Small intestine (tissue), 7 donors: Measurements from ENCODE around the gene ABCB8. TPM values are rescaled to one million over a fixed set of nuclear protein-coding genes. Genes with fewer than 3 reads are reported as not detected.
A peak's percentile ranks its signal among the peaks of the same experiment; 100 is the strongest.

Experiments used
- DNase-seq, 2 donors: peaks; one replicate each; pipeline versions ENCODE4 v3.0.0 to v3.0.0-alpha.2; 2013
- FAIRE-seq: peaks from 2 replicates; lab custom pipeline; 2012; peaks lifted over from hg19 to GRCh38; lab: Jason Lieb, UNC
- H3K27ac ChIP-seq, 3 donors: one replicate each; pipeline ENCODE4 v1.5.1; 2013; ENCODE audit warnings: low read length in 2 of 3, mild to moderate bottlenecking in 2 of 3, control low read depth in 1 of 3, inconsistent platforms in 1 of 3, low read depth in 1 of 3, moderate library complexity in 1 of 3
- H3K27me3 ChIP-seq, 3 donors: one replicate each; pipeline ENCODE4 v1.6.1; 2013; ENCODE audit warnings: low read length in 3 of 3, inconsistent platforms in 1 of 3; ENCODE audit not compliant: control insufficient read depth in 3 of 3, insufficient read depth in 3 of 3
- H3K36me3 ChIP-seq, 3 donors: one replicate each; pipeline ENCODE4 v1.6.1; 2013; ENCODE audit warnings: low read length in 3 of 3, inconsistent platforms in 1 of 3, low read depth in 1 of 3, mild to moderate bottlenecking in 1 of 3, moderate library complexity in 1 of 3; ENCODE audit not compliant: control insufficient read depth in 3 of 3, insufficient read depth in 2 of 3
- H3K4me1 ChIP-seq, 3 donors: one replicate each; pipeline ENCODE4 v1.6.1; 2013; ENCODE audit warnings: low read length in 2 of 3, inconsistent platforms in 1 of 3, low read depth in 1 of 3, mild to moderate bottlenecking in 1 of 3, moderate library complexity in 1 of 3; ENCODE audit not compliant: control insufficient read depth in 3 of 3, insufficient read depth in 2 of 3
- H3K4me3 ChIP-seq, 3 donors: one replicate each; pipeline ENCODE4 v1.5.1; 2013; ENCODE audit warnings: low read length in 3 of 3, control low read depth in 1 of 3, inconsistent platforms in 1 of 3, low read depth in 1 of 3, mild to moderate bottlenecking in 1 of 3, moderate library complexity in 1 of 3
- H3K9me3 ChIP-seq, 2 donors: one replicate each; pipeline ENCODE4 v1.6.1; 2013; ENCODE audit warnings: low read depth in 1 of 2, low read length in 1 of 2; ENCODE audit not compliant: control insufficient read depth in 2 of 2, insufficient read depth in 1 of 2
- WGBS, 3 donors: extraction: QIAGEN DNeasy Blood & Tissue Kit; methylation state at CpG; one replicate each; pipeline ENCODE4 v1.1.7; 2013; 5-methylcytosine and 5-hydroxymethylcytosine counted together
- polyA plus RNA-seq, 4 donors: library from polyadenylated mRNA; stranded (reverse) in 3 of 4; unstranded in 1 of 4; fragments of 200-250 nt in 3 of 4; fragments of 120-200 nt in 1 of 4; gene quantifications; one replicate each; pipeline versions ENCODE4 v1.2.1 to v1.2.3, GENCODE V29; 2013
- donor health status: healthy with polysubstance abuse.
- donor health status: control.
- donor health status: control.
- donor health status: Bipolar disorder and iron deficiency.
- donor health status: healthy.

The ABCB8 gene
- polyA plus RNA-seq, 4 donors = 15.4 to 29.9 (median 16.2) TPM

GRCh38 chr7:150986556-150986955, 41.7 kb upstream of the ABCB8 start:
- H3K4me3 ChIP-seq = no peak overlapping the region
- H3K27me3 ChIP-seq = peaks cover 0 to 4% (median 2%) of the 10 kb centered on the region in 3 donors
- no peak overlapping the region for H3K27ac ChIP-seq
- no peaks in the 10 kb centered on the region for H3K36me3 ChIP-seq
- peaks cover 0 to 12% (median 0%) of the 10 kb centered on the region in 3 donors for H3K4me1 ChIP-seq
- DNase-seq (no peak), FAIRE-seq (no peak)
- H3K9me3 ChIP-seq = peaks cover 0 to 17% of the 10 kb centered on the region in 2 donors
- 67 to 78% (median 72%) methylated on average over 5 of the region's 5 CpGs for WGBS, 3 donors

DNA sequence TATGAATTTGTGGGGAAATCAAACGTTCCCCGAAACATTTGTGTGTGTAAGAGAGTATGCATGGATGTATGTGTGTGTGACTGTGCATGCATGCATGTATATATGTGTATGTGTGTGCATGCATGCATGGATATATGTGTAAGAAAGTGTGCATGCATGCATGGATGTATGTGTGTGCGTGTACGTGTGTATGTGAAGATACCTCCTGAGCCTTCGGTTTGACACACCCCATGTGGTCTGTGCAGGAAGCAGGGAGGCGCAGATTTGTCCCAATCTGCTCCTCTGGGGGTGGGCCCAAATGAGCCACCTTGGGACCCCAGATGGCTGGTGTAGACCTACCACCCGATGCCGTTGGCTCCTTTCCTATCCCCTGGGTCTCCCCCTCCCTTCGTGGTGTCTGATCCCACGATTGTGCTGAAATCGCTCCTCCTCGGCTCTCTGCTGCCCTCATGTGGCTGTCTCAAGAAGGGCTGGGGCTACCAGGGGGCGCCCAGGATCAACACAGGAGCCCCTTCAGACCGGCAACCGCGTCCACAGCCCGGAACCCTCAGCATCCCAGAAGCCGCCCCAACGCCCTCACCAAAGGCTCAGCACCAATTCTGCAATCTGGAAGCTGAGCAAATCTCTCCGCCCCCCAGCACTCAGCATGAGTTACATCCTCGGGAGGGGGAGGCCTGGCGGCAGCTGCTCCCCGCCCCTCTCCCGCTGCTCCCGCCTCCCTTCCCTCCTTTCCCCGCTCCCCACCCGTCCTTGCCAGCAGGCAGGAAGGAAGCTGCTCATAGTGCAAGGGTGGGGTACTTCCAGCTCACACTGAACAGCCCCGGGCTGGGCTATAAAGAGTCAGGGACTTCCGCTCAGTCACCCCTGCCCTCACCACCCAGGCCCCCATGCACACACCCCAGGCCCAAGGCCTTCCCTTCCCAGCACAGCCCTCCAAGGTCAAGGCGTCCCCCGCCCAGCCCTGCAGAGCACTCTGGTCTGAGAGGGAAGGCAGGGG, 39.7 kb upstream of the ABCB8 start:
- Histone ChIP-seq H3K4me1 (peaks cover 0 to 12% (median 0%) of the 10 kb centered on the region in 3 donors), H3K9me3 (peaks cover 0 to 17% of the 10 kb centered on the region in 2 donors), H3K4me3 (no peak overlapping the region), H3K27me3 (no peaks in the 10 kb centered on the region), H3K27ac (peak overlapping the region in 2 of 3 donors; percentile 50 to 63), H3K36me3 (no peaks in the 10 kb centered on the region)
- DNase-seq = peak in 1 of 2 donors; percentile 80
- no peak for FAIRE-seq
- 11 to 14% (median 12%) methylated on average over 28 to 31 of the region's 31 CpGs for WGBS, 3 donors

DNA sequence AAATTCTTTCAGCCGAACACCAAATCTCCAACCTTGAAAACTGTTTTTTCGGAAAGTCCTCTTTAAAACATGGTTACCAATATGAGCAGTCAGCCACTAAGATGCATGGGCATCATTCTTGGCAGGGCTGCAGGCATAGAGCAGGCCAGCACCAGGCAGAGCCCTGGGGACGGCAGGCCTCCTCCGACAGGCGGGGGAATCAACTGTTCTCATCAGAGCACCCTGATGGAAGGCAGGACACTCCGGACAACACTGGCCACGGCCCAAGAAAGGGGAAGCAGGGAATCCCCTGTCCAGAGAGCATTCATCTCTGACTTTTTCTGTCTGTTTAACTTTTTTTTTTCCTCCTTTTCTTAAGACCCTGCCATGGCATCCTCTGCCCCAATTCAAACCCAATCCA, 38.8 kb upstream of the ABCB8 start:
- Histone ChIP-seq H3K36me3 (no peaks in the 10 kb centered on the region), H3K4me1 (peaks cover 0 to 12% (median 0%) of the 10 kb centered on the region in 3 donors), H3K9me3 (peaks cover 0 to 17% of the 10 kb centered on the region in 2 donors), H3K4me3 (no peak overlapping the region), H3K27me3 (no peaks in the 10 kb centered on the region), H3K27ac (peak overlapping the region in 2 of 3 donors; percentile 50 to 63)
- WGBS, 3 donors = 55 to 81% (median 79%) methylated on average over 5 to 7 of the region's 7 CpGs
- FAIRE-seq = no peak
- no peak for DNase-seq

GRCh38 chr7:150990416-150991186, 37.6 kb upstream of the ABCB8 start, which contains the start of gene NOS3:
Gene NOS3, plus strand, starts transcription at chr7:150991017. Its CDS starts 2,787 bp downstream, at chr7:150993804.
- no peaks in the 10 kb centered on the region for H3K36me3 ChIP-seq
- WGBS, 3 donors = 77 to 88% (median 78%) methylated on average over 12 of the region's 12 CpGs
- no peak within 1 kb of the TSS for H3K27ac ChIP-seq
- no peaks in the 10 kb centered on the region for H3K27me3 ChIP-seq
- no peak within 1 kb of the TSS for H3K4me3 ChIP-seq
- peaks cover 0 to 17% (median 0%) of the 10 kb centered on the region in 3 donors for H3K4me1 ChIP-seq
- DNase-seq (no peak), FAIRE-seq (no peak)
- H3K9me3 ChIP-seq = peaks cover 0 to 17% of the 10 kb centered on the region in 2 donors

GRCh38 chr7:150992051-150992640, 36.1 kb upstream of the ABCB8 start:
- no peak overlapping the region for H3K4me3 ChIP-seq
- H3K4me1 ChIP-seq = peaks cover 0 to 23% (median 0%) of the 10 kb centered on the region in 3 donors
- peaks cover 0 to 17% of the 10 kb centered on the region in 2 donors for H3K9me3 ChIP-seq
- no peak overlapping the region for H3K27ac ChIP-seq
- 73 to 79% (median 77%) methylated on average over 5 to 6 of the region's 6 CpGs for WGBS, 3 donors
- FAIRE-seq (no peak), DNase-seq (no peak)
- H3K27me3 ChIP-seq = no peaks in the 10 kb centered on the region
- H3K36me3 ChIP-seq = no peaks in the 10 kb centered on the region

- Histone ChIP-seq H3K4me3 (no peak overlapping the region), H3K36me3 (no peaks in the 10 kb centered on the region), H3K27me3 (no peaks in the 10 kb centered on the region), H3K9me3 (peaks cover 0 to 17% of the 10 kb centered on the region in 2 donors), H3K27ac (peak overlapping the region in 1 of 3 donors; percentile 46), H3K4me1 (peaks cover 0 to 26% (median 0%) of the 10 kb centered on the region in 3 donors)
- FAIRE-seq (no peak), DNase-seq (no peak)
- 52 to 70% (median 70%) methylated on average over 5 of the region's 5 CpGs for WGBS, 3 donors
Observed at GRCh38 chr7:150992833-150993302, 35.4 kb upstream of the ABCB8 start.

GRCh38 chr7:150993511-150993910, 34.7 kb upstream of the ABCB8 start:
- WGBS, 3 donors = 83 to 97% (median 90%) methylated on average over 14 of the region's 14 CpGs
- H3K27ac ChIP-seq = peak overlapping the region in 1 of 3 donors; percentile 3
- no peaks in the 10 kb centered on the region for H3K36me3 ChIP-seq
- H3K4me1 ChIP-seq = peaks cover 0 to 20% (median 0%) of the 10 kb centered on the region in 3 donors
- no peaks in the 10 kb centered on the region for H3K27me3 ChIP-seq
- peaks cover 0 to 17% of the 10 kb centered on the region in 2 donors for H3K9me3 ChIP-seq
- H3K4me3 ChIP-seq = no peak overlapping the region
- no peak for FAIRE-seq
- DNase-seq = no peak
